D721Med (cell line): Measurements from ENCODE around the gene ADARB2.

Experiments used
- DNase-seq: peaks from one replicate; pipeline ENCODE4 v3.0.0; 2011; ENCODE audit warnings: low spot score; ENCODE audit not compliant: insufficient read length
- FAIRE-seq: peaks from 2 replicates; lab custom pipeline; 2011; peaks lifted over from hg19 to GRCh38; lab: Jason Lieb, UNC
- TF ChIP-seq, protein P1 (sequence below): IDR thresholded peaks from 2 replicates; pipeline ENCODE4 v1.5.1; 2012; ENCODE audit warnings: mild to moderate bottlenecking, control low read depth; ENCODE audit not compliant: insufficient read depth; ENCODE audit errors: missing control alignments

Gene ADARB2

DNA sequence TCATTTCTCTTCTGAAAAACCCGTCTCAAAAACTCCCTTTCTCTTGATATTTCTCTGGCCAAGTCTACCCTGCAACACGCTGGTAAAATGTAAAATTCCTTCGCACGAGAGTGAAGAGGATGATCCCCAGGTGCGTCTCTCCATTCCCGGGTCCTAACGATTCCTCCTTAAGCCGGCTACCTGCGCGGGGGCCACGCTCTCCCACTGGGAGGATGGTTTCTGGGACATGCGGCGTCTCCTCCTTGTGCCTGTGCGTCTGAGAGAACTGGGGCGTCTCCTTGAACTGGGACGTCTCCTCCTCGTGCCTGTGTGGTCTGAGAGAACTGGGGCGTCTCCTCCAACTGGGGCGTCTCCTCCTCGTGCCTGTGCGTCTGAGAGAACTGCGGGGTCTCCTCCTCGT, 531.2 kb downstream of the ADARB2 start:
- FAIRE-seq (no peak), DNase-seq (no peak)
- TF ChIP-seq, protein P1, sequence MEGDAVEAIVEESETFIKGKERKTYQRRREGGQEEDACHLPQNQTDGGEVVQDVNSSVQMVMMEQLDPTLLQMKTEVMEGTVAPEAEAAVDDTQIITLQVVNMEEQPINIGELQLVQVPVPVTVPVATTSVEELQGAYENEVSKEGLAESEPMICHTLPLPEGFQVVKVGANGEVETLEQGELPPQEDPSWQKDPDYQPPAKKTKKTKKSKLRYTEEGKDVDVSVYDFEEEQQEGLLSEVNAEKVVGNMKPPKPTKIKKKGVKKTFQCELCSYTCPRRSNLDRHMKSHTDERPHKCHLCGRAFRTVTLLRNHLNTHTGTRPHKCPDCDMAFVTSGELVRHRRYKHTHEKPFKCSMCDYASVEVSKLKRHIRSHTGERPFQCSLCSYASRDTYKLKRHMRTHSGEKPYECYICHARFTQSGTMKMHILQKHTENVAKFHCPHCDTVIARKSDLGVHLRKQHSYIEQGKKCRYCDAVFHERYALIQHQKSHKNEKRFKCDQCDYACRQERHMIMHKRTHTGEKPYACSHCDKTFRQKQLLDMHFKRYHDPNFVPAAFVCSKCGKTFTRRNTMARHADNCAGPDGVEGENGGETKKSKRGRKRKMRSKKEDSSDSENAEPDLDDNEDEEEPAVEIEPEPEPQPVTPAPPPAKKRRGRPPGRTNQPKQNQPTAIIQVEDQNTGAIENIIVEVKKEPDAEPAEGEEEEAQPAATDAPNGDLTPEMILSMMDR, result no peak

DNA sequence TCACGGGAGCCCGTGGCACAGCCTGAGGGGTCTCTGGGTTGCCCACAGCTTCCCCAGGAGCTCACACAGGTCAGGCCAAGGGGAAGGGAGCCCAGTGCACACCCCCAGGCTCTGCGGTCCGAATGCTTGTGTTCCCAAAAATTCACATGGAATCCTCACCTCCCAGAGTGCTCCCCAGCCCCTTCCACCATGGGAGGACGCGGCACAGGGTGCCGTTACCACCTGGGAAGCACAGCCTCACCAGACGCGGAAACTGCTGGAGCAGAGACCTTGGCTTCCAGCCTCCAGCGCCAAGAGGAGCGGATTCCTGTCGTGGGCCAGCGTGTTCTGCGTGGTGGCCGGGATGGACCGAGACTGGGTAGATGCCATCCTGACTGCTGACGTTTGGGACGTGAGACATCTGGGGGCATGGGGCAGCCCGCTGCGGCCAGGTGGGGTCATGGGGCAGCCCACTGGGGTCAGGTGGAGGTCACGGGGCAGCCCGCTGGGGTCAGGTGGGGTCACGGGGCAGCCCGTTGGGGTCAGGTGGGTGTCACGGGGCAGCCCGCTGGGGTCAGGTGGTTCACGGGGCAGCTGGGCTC, 531.8 kb downstream of the ADARB2 start:
- DNase-seq, result no peak
- TF ChIP-seq, protein P1, result no peak
- FAIRE-seq, result no peak

DNA sequence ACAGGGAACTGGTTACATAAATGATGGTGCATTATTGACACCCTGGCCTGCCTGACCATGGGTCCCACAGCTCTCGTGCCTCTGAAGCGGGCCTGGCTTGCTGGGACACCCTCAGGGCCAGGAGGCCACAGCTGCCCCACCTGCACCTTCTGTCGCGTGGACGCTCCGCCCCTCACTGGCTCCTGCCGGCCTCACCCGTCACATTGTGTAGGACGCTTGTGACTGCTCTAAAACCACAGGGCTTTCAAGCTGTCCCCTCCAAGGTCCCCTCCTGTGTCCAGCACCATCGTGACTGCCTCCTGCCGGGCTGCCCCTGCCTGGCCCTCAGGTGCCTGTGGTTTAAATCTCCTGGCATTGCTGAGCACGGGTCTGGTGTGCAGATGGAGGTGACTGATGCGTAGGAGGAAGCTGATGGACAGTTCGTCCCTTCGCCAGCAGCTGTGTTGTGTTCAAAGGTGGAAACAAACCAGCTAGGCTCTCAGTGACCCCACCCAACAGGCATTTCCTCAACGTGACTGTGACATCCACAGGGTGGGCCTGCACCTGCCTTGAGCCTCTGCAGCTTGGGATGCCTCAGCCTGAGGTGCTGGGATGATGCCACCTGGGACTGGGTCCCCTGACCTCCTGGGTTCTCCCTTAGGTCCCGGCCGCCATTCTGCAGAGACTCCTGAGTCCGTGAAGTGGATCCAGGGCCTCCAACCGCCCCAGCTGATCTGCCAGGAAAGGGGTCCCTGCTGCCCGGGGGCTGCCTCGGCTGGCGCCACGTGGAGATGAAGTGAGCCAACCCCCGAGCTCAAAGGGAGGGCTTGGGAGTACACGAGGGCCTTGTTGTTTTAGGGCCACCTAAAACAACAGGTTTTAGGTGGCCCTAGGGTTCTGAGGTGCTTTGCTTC, 532.6 kb downstream of the ADARB2 start:
- no peak for FAIRE-seq

DNA sequence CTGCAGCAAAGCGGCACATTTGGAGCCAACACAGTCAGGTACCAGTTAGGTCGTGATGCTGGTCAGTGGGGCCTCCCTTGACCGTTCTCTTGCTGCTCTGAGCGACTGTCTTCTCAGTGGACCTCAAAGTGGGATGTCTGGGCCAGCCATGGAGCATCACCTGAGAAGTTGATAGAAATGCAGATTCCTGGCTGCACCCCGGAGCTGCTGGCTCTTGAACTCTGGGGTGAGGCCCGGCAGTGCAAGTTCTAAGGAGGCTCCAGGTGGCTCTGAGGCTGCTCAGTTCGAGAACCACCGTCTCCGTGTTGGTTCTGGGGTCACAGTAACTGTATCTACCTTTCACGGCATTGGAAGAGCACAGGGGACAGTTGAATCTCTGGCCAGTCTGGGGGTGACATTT, 533.6 kb downstream of the ADARB2 start:
- FAIRE-seq (no peak), DNase-seq (no peak)
- TF ChIP-seq, protein P1, result no peak

More for the DNA sequence above, 532.6 kb downstream of the ADARB2 start:
- TF ChIP-seq, protein P1, result no peak
- no peak for DNase-seq

DNA sequence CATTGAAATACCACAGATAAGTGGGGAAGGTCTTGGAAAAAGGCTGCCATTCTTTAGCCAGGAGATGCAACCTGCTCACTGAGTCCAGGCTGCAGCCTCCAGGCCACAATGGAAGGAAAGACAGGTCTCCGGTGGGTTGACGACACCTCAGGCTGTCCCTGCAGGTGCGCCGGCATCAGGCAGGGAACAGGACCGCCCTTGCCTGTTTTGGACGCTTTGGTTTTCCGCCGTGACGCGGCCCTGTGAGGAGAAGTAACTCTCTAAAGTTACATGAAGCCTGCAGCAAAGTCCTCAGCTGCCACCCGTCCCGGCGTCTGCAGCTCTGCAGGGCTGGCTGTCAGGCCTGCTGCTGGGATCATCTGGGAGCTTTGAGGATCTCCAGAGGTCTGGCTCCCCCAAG, 534.1 kb downstream of the ADARB2 start:
- FAIRE-seq, result no peak
- TF ChIP-seq, protein P1, result no peak
- no peak for DNase-seq

DNA sequence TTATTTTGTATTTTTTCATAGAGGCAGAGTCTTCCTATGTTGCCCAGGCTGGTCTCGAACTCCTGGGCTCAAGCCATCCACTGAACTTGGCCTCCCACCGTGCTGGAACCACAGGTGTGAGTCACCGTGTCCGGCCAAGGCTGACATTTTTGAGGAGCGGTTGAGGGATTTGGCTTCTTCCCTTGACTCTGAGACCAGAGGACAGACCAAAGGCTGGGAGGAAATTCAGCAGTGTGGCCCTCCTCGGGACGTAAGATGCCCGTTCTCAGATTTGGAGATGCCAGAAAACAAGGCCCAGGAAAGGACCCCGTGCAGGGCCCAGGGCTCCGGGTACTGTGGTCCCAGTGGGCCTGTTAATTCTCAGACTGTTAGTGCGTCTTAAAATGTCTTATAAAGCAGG, 535.0 kb downstream of the ADARB2 start:
- no peak for DNase-seq
- no peak for FAIRE-seq
- TF ChIP-seq, protein P1, result no peak
